AG04450 (cell line): Measurements from ENCODE around the gene PICK1. TPM values are rescaled to one million over a fixed set of nuclear protein-coding genes. Genes with fewer than 3 reads are reported as not detected.

ENCODE experiments used
- CTCF ChIA-PET: fragments of 300-600, 350-600 bp; formaldehyde crosslinking; extraction: SDS; loops from one replicate; lab custom pipeline; 2022; ENCODE audit warnings: antibody characterized with exemption, inconsistent platforms; lab: Charles Lee
- POLR2A ChIA-PET: fragments of 350-600 bp; formaldehyde crosslinking; extraction: SDS; loops from one replicate; lab custom pipeline; 2021; ENCODE audit warnings: antibody characterized with exemption, inconsistent platforms; lab: Yijun Ruan, JAX
- DNase-seq: peaks from one replicate; pipeline ENCODE4 v3.0.0-alpha.2; 2011; ENCODE audit warnings: low read depth, low spot score
- H3K27ac ChIP-seq: one replicate; pipeline ENCODE4 v1.5.1; 2012; ENCODE audit warnings: low read depth, low read length, control low read depth
- H3K27me3 ChIP-seq: one replicate; pipeline ENCODE4 v1.6.0; 2012; ENCODE audit warnings: low read length; ENCODE audit not compliant: control insufficient read depth, insufficient read depth
- H3K4me3 ChIP-seq: 2 replicates; pipeline ENCODE4 v1.5.1; 2011; ENCODE audit warnings: mild to moderate bottlenecking, low read depth, low read length, control low read depth
- H3K9me3 ChIP-seq: 2 replicates; pipeline ENCODE4 v1.5.1; 2012; ENCODE audit warnings: low read length; ENCODE audit not compliant: control insufficient read depth, insufficient read depth
- CTCF ChIP-seq: IDR thresholded peaks from 2 replicates; pipeline ENCODE4 v1.5.1; 2011; ENCODE audit warnings: low read depth, low read length, control low read depth, inconsistent platforms
- polyA plus RNA-seq: library from polyadenylated mRNA; depleted of rRNA; stranded (reverse); fragments of >200 nt; gene quantifications from 2 replicates; pipeline ENCODE4 v1.2.3, GENCODE V29; 2011

PICK1 gene
- polyA plus RNA-seq, 1 experiment = 11.5 TPM

- Histone ChIP-seq H3K9me3 (0 out of 2 replicates have a peak, but pooled peaks cover 3% of the 10 kb centered on the region), H3K27me3 (peaks cover 2% of the 10 kb centered on the region), H3K4me3 (no peak overlapping the region), H3K27ac (no peak overlapping the region)
- ChIA-PET CTCF (no interaction called here), POLR2A (no interaction called here)
- DNase-seq = no peak
- TF ChIP-seq CTCF = no peak
These were observed 40.7 kb upstream of the PICK1 start for GRCh38 chr22:38016182-38017151.

DNA sequence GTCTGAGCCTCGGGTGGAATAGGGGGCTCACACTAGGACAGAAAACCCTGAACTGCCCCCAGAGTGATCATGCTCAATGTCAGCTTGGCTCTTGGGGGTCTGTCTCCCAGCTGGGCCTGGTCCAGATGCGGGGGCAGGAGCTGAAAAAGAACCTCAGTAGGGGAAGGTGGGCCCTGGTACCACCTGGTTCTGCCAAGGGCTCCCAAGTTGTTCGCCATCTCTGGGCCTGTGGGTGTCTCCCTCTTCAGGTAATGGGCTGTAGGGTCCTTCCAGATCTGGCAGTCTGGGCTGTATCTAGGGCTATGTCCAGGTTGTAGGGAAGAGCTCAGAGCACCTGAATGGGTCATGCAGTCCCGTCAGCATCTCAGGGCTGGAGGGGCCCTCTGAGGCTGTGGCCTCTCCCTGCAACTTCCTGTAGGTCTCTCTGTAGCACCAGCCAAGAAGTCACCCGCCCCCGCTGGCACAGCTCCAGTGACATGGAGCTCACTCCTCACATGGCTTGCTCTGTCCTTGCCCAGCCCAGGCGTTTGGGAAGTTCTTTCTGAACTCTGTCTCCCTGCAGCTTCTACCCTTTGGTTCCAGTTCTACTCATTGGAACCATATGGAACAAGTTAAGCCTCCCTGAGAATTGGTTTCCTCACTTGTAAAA is 39.8 kb upstream of the PICK1 start:
- POLR2A ChIA-PET = interaction anchor here (0.9 kb wide), 1 partner anchor 17 kb away, joined by 3 read pairs; no protein-coding TSS in a partner anchor
- Histone ChIP-seq H3K9me3 (0 out of 2 replicates have a peak, but pooled peaks cover 3% of the 10 kb centered on the region), H3K27me3 (peaks cover 2% of the 10 kb centered on the region), H3K4me3 (no peak overlapping the region), H3K27ac (no peak overlapping the region)
- CTCF ChIA-PET = no interaction called here
- no peak for TF ChIP-seq CTCF
- DNase-seq = no peak

GRCh38 chr22:38017939-38018885 is 39.0 kb upstream of the PICK1 start:
- ChIA-PET POLR2A (interaction anchor here (0.9 kb wide), 1 partner anchor 16 kb away, joined by 3 read pairs; no protein-coding TSS in a partner anchor), CTCF (no interaction called here)
- 0 out of 2 replicates have a peak, but pooled peaks cover 3% of the 10 kb centered on the region for H3K9me3 ChIP-seq
- H3K27ac ChIP-seq = no peak overlapping the region
- no peak for TF ChIP-seq CTCF
- H3K4me3 ChIP-seq = no peak overlapping the region
- DNase-seq = no peak
- H3K27me3 ChIP-seq = peaks cover 3% of the 10 kb centered on the region

DNA sequence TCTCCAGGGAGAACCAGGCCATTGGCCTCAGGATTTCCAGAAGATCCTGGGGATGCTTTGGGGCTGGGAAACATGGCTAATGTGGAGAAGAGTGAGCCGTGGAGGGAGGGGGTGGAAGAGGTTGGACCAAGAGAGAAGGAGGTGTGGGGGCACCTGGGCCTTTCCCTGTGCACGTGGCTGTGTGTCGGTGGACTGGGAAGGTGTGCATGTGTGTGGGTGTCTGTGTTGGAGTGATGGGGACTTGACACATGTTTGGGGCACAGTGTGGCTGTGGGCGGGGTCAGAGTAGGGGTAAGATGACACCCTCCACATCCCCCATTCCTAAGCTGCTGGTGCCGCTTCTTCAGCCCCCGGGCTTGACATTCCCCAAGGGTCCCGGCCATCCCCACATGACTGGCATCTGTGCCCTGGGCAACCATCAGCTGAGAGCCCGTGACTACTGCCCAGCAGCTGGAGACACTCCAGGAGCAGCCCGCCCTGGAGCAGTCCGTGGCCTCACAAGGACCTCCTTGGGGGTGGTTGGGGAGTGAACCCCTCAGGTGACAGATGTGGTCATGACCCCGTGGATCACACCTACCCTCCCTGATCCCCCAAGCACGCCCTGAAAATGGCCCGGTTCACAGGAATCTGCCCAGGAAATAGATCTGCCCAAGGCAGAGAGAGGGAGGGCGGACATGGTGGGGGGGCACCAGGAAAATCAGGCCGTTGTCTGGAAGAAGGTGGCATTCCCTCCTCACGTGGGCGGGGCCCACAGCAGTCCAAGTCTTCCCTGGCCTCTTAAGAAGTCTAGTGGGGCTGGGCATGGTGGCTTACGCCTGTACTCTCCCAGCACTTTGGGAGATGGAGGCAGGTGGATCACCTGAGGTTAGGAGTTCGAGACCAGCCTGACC is 38.0 kb upstream of the PICK1 start:
- Histone ChIP-seq H3K9me3 (no peaks in the 10 kb centered on the region), H3K27me3 (peaks cover 7% of the 10 kb centered on the region), H3K4me3 (no peak overlapping the region), H3K27ac (no peak overlapping the region)
- ChIA-PET CTCF (no interaction called here), POLR2A (no interaction called here)
- no peak for DNase-seq
- no peak for TF ChIP-seq CTCF
